Prostate gland (tissue), 2 donors: Measurements from ENCODE around the gene MAN2A2.

Experiments
- POLR2A ChIP-seq: fragments of 450-650 bp; IDR thresholded peaks from one replicate; pipeline ENCODE4 v1.6.1; 2016; ENCODE audit warnings: antibody characterized with exemption, mild to moderate bottlenecking
- POLR2AphosphoS5 ChIP-seq: sonication (generic); formaldehyde crosslinking; IDR thresholded peaks from one replicate; pipeline ENCODE4 v1.6.1; 2017; ENCODE audit warnings: antibody characterized with exemption
- TF ChIP-seq, protein P1 (sequence below), 4 experiments: fragments of 200-600 bp in 2 of 4; fragments of 450-650 bp in 2 of 4; sonication (generic) in 2 of 4; IDR thresholded peaks; 1 replicate in 3 of 4; 2 replicates in 1 of 4; pipeline ENCODE4 v1.5.1; 2016 to 2019; ENCODE audit warnings: antibody characterized with exemption in 4 of 4, mild to moderate bottlenecking in 2 of 4, moderate library complexity in 2 of 4

DNA sequence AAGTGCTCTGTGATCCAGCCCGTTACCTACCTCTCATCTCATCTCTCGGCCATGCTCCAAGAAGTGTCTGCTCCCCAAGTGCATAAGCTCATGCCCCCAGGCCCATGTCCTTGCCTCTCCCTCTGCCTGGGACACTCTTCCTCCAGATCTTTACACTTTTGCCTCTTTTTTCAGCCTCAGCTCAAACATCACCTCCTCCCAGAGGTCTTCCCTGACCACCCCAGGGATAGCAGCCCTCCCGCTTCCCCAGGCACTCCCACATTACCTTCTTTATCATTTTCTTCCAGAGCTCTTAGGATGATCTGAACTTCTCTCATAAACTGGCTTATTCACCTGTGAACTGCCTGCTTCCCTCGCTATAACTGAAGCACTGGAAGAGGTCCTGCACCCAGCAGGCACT is 37.4 kb upstream of the MAN2A2 start:
- TF ChIP-seq, protein P1, sequence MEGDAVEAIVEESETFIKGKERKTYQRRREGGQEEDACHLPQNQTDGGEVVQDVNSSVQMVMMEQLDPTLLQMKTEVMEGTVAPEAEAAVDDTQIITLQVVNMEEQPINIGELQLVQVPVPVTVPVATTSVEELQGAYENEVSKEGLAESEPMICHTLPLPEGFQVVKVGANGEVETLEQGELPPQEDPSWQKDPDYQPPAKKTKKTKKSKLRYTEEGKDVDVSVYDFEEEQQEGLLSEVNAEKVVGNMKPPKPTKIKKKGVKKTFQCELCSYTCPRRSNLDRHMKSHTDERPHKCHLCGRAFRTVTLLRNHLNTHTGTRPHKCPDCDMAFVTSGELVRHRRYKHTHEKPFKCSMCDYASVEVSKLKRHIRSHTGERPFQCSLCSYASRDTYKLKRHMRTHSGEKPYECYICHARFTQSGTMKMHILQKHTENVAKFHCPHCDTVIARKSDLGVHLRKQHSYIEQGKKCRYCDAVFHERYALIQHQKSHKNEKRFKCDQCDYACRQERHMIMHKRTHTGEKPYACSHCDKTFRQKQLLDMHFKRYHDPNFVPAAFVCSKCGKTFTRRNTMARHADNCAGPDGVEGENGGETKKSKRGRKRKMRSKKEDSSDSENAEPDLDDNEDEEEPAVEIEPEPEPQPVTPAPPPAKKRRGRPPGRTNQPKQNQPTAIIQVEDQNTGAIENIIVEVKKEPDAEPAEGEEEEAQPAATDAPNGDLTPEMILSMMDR (IDR thresholded peaks at IDR 0.05): no peak
- no peak for TF ChIP-seq POLR2A
- TF ChIP-seq POLR2AphosphoS5: no peak
